HL-60 (cell line): ENCODE data around the gene PSTK.

ENCODE experiments used
- DNase-seq, 2 experiments: peaks; one replicate each; pipeline ENCODE4 v3.0.0-alpha.2; 2010 to 2020; ENCODE audit warnings: low read depth in 1 of 2, low spot score in 1 of 2
- H3K27ac ChIP-seq: fragments of 250-450 bp; sonication (Bioruptor Pico); replicated peaks from 2 replicates; pipeline ENCODE4 v1.5.1; 2020; ENCODE audit warnings: mild to moderate bottlenecking, moderate library complexity
- H3K27me3 ChIP-seq: fragments of 250-450 bp; sonication (Bioruptor Pico); 2 replicates; pipeline ENCODE4 v1.5.1; 2021; ENCODE audit warnings: mild to moderate bottlenecking, moderate library complexity; ENCODE audit not compliant: insufficient read depth, poor library complexity, severe bottlenecking
- H3K4me3 ChIP-seq: replicated peaks from 2 replicates; pipeline ENCODE4 v1.5.1; 2011; ENCODE audit warnings: mild to moderate bottlenecking, control low read depth, low read length; ENCODE audit not compliant: insufficient read depth
- CTCF ChIP-seq: IDR thresholded peaks from one replicate; pipeline ENCODE4 v1.5.1; 2011; ENCODE audit warnings: low read length, control low read depth, inconsistent platforms; ENCODE audit not compliant: insufficient read depth
- GABPA ChIP-seq: IDR thresholded peaks from 2 replicates; pipeline ENCODE4 v1.6.1; 2012; ENCODE audit warnings: low read depth
- POLR2AphosphoS5 ChIP-seq: IDR thresholded peaks from 2 replicates; pipeline ENCODE4 v1.6.1; 2012; ENCODE audit warnings: low read depth
- REST ChIP-seq: IDR thresholded peaks from 2 replicates; pipeline ENCODE4 v1.6.1; 2012; ENCODE audit warnings: low read depth; ENCODE audit not compliant: insufficient replicate concordance
- SPI1 ChIP-seq: IDR thresholded peaks from 2 replicates; pipeline ENCODE4 v1.6.1; 2012; ENCODE audit warnings: low read depth, mild to moderate bottlenecking, borderline replicate concordance

The PSTK gene

GRCh38 chr10:123009105-123009820 is 29.1 kb downstream of the PSTK start:
- Histone ChIP-seq H3K4me3 (peak overlapping the region; percentile 98), H3K27ac (peak overlapping the region; percentile 66), H3K27me3 (no peaks in the 10 kb centered on the region)
- TF ChIP-seq POLR2AphosphoS5 (no peak), CTCF (no peak)
- peak in 1 of 2 experiments; percentile 19 for DNase-seq

- H3K27me3 ChIP-seq, result no peaks in the 10 kb centered on the region
- TF ChIP-seq SPI1, result no peak
- no peak for DNase-seq
- no peak overlapping the region for H3K27ac ChIP-seq
- no peak overlapping the region for H3K4me3 ChIP-seq
Observed at GRCh38 chr10:123011987-123012386, 31.8 kb downstream of the PSTK start.

GRCh38 chr10:123013456-123014419 is 33.5 kb downstream of the PSTK start:
- no peak overlapping the region for H3K4me3 ChIP-seq
- no peak for DNase-seq
- no peak for TF ChIP-seq POLR2AphosphoS5
- no peak for TF ChIP-seq REST
- TF ChIP-seq SPI1, result no peak
- TF ChIP-seq CTCF, result no peak

GRCh38 chr10:123014772-123015171 is 34.6 kb downstream of the PSTK start:
- DNase-seq, result no peak
- Histone ChIP-seq H3K4me3 (no peak overlapping the region), H3K27me3 (no peaks in the 10 kb centered on the region), H3K27ac (no peak overlapping the region)
- TF ChIP-seq GABPA, result no peak
- TF ChIP-seq REST, result no peak
- no peak for TF ChIP-seq CTCF
- TF ChIP-seq SPI1, result no peak
- no peak for TF ChIP-seq POLR2AphosphoS5

More at GRCh38 chr10:123013456-123014419, 33.5 kb downstream of the PSTK start:
- H3K27ac ChIP-seq, result no peak overlapping the region
- H3K27me3 ChIP-seq, result no peaks in the 10 kb centered on the region
